ENCODE results near the gene UNC80.

Gene UNC80

DNA sequence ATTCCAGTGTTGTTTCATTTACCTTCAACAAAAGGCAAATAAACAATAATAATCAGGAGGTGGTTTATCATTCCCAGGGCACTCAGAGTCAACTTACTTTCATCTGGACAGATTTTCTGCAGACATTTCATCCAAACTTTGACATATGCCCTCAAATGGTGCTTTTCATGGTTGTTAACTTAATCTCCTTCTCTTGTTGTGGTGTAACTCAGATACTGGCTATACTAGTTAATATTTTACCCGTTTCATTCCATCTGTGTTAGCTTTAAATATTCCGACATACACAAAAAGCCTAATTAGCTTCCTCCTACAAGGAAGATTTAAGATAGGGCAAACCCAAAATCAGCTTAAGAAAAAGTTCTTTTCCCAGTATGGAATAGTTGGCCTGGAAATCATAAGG, 186.4 kb downstream of the UNC80 start:
- TF ChIP-seq, protein P1, sequence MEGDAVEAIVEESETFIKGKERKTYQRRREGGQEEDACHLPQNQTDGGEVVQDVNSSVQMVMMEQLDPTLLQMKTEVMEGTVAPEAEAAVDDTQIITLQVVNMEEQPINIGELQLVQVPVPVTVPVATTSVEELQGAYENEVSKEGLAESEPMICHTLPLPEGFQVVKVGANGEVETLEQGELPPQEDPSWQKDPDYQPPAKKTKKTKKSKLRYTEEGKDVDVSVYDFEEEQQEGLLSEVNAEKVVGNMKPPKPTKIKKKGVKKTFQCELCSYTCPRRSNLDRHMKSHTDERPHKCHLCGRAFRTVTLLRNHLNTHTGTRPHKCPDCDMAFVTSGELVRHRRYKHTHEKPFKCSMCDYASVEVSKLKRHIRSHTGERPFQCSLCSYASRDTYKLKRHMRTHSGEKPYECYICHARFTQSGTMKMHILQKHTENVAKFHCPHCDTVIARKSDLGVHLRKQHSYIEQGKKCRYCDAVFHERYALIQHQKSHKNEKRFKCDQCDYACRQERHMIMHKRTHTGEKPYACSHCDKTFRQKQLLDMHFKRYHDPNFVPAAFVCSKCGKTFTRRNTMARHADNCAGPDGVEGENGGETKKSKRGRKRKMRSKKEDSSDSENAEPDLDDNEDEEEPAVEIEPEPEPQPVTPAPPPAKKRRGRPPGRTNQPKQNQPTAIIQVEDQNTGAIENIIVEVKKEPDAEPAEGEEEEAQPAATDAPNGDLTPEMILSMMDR (IDR thresholded peaks at IDR 0.05; ENCODE audit: low read depth, low read length): no peak
- no peak for TF ChIP-seq MYC (IDR thresholded peaks at IDR 0.05; ENCODE audit: low read depth, low read length)
- TF ChIP-seq, protein P2, sequence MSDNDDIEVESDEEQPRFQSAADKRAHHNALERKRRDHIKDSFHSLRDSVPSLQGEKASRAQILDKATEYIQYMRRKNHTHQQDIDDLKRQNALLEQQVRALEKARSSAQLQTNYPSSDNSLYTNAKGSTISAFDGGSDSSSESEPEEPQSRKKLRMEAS (IDR thresholded peaks at IDR 0.05; ENCODE audit: low read depth, low read length): no peak
- no peak for TF ChIP-seq POLR2A (IDR thresholded peaks at IDR 0.05; ENCODE audit: extremely low read depth, insufficient read length)
- no peak for DNase-seq (ENCODE audit: low read depth)
- H3K4me3 ChIP-seq (ENCODE audit: low read depth, low read length): no peak overlapping the region

DNA sequence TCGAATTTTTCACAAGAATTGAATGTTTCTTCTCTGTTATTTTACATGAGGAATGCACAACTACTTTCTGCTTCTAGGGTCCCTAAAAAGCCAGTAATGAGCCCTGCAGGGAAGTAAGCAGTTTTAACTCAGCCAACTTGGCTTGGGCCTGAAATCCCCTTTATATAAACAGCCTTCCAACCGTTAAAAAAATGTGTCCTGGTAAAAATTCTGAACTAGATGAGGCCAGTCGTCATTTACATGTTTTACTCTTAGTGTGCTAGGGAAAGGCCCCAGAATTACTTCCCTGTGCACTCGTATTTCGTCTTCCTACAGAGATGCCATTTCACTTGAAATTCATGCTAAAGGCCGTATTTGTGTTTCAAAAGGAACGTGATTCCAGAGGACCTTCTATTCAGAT, 188.4 kb downstream of the UNC80 start:
- DNase-seq (ENCODE audit: low read depth): no peak
- TF ChIP-seq POLR2A (IDR thresholded peaks at IDR 0.05; ENCODE audit: extremely low read depth, insufficient read length) (no peak), MYC (IDR thresholded peaks at IDR 0.05; ENCODE audit: low read depth, low read length) (no peak)
- TF ChIP-seq, protein P1 (IDR thresholded peaks at IDR 0.05; ENCODE audit: low read depth, low read length): no peak
- TF ChIP-seq, protein P2 (IDR thresholded peaks at IDR 0.05; ENCODE audit: low read depth, low read length): no peak
- H3K4me3 ChIP-seq (ENCODE audit: low read depth, low read length): no peak overlapping the region

DNA sequence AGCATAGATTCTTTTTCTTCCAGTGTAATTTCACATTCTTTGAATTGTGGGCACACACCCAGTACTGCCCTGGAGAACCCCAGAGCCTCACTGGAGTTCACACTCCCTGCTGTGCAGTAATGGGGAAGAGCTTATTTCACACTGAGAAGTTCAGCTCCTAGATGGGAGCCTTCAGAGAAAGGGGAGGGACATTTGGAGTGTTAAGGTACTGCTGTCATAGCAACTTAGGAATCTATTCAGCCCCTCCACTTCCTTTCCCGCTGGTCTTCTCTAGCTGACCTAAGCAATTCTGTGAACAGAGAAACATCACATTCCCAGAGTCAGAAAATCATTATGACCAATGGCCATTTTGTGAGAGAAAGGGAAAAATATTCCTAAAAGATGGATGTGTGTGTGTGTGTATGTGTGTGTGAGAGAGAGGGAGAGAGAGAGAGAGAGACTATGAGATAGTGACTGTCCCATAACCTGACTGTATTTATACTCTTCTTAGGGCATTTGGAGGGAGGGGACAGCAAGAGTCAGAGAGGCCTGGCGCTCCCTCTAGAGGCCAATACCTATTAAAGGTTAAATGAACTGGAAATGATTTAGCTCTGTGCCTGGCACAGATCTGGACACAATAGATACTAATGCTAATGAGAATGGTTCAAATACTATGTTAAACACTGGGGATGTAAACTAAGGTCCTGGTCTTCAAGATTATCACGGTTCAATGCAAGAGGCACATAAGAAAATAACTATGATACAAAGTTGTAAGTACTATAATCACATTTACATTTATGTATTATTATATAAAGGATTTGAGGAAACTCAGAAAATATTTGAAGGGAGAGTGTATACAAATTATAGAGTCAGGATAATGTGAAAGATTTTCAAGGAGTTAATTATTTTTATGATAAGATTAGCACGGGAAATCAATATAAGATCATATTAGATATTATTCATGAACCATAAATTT, 189.3 kb downstream of the UNC80 start:
- peak; percentile 78 for DNase-seq (ENCODE audit: low read depth)
- TF ChIP-seq POLR2A (IDR thresholded peaks at IDR 0.05; ENCODE audit: extremely low read depth, insufficient read length) (no peak), MYC (IDR thresholded peaks at IDR 0.05; ENCODE audit: low read depth, low read length) (no peak)
- TF ChIP-seq, protein P1 (IDR thresholded peaks at IDR 0.05; ENCODE audit: low read depth, low read length): peak; percentile 70
- TF ChIP-seq, protein P2 (IDR thresholded peaks at IDR 0.05; ENCODE audit: low read depth, low read length): no peak
- H3K4me3 ChIP-seq (ENCODE audit: low read depth, low read length): no peak overlapping the region

GRCh38 chr2:209965723-209966122, 194.1 kb downstream of the UNC80 start:
- TF ChIP-seq, protein P1 (IDR thresholded peaks at IDR 0.05; ENCODE audit: low read depth, low read length): no peak
- TF ChIP-seq POLR2A (IDR thresholded peaks at IDR 0.05; ENCODE audit: extremely low read depth, insufficient read length): no peak
- DNase-seq (ENCODE audit: low read depth): no peak
- H3K4me3 ChIP-seq (ENCODE audit: low read depth, low read length): no peak overlapping the region

- DNase-seq (ENCODE audit: low read depth): no peak
- TF ChIP-seq, protein P2 (IDR thresholded peaks at IDR 0.05; ENCODE audit: low read depth, low read length): no peak
- TF ChIP-seq, protein P1 (IDR thresholded peaks at IDR 0.05; ENCODE audit: low read depth, low read length): no peak
- TF ChIP-seq MYC (IDR thresholded peaks at IDR 0.05; ENCODE audit: low read depth, low read length): no peak
- TF ChIP-seq POLR2A (IDR thresholded peaks at IDR 0.05; ENCODE audit: extremely low read depth, insufficient read length): no peak
- H3K4me3 ChIP-seq (ENCODE audit: low read depth, low read length): no peak overlapping the region
Measured at GRCh38 chr2:209969692-209970091, 198.1 kb downstream of the UNC80 start.
